Amygdala (tissue), 56 donors: Measurements from ENCODE around the gene UBA1.

Experiments
- DNase-seq, 56 donors: peaks; one replicate each; lab custom pipeline; 2025; lab: John Stamatoyannopoulos, UW

Gene UBA1

GRCh38 chrX:47186096-47186740 lies 7.4 kb upstream of the UBA1 start:
- DNase-seq = no peak

DNA sequence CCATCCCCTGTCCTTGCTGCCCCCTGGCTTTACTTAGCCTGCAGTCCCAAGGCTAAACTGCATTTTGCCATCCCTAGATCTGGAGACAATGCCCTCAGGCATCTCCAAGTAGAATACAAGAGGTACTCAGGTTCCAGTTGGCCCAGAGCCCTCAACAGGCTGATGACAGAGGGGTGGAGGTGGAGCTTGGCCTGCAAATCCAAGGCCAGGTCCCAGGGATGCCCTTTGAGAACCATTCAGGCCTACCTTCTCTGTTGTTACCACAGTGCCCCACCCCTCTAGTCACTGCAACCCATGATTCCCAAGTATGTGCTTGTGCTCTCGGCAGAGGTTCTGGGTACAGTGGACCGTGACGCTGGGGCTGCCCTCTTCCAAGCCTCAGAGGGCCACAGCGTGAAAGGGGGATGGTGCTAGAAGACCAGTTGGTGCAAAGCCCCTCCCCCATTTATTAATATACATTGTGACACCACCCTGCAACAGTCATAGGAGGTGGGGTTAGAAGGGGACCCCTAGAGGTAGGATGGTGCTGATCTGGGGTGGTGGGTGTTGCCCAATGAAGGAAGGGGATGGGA lies 6.4 kb upstream of the UBA1 start:
- DNase-seq = no peak

- no peak for DNase-seq
Observed at GRCh38 chrX:47189906-47190305, 3.7 kb upstream of the UBA1 start.

GRCh38 chrX:47190445-47191269 lies 3.0 kb upstream of the UBA1 start:
- peak; percentile 1 to 89 (median 73) for DNase-seq

- DNase-seq = no peak
Observed at GRCh38 chrX:47191331-47191730, 2.3 kb upstream of the UBA1 start.

DNA sequence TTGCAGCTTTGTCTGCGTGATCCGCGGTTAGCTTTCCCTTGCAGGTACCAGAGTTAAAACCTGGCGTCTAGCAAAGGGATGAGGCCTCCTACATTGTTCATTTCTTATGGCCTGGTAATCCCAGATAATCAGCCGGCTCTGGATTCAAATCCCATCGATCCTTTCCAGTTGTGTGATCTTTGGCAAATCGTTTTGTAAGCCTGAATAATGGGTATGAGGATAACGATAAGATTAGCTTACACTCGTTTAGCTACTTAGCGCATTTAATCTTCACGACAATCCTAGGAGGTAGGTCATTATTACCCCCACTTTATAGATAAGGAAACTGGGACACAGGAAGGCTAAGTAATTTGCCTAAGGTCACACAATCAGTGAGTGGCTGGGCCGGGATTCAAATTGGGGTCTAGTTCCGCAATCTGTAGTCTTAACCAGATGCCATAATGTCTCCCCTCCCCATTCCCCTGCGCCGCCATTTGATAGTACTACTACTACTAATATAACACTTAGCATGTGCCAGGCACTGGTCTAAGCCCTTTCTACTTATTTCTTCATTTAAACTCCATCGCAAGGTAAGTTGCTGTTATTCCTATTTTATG lies 1.7 kb upstream of the UBA1 start:
- no peak for DNase-seq

DNA sequence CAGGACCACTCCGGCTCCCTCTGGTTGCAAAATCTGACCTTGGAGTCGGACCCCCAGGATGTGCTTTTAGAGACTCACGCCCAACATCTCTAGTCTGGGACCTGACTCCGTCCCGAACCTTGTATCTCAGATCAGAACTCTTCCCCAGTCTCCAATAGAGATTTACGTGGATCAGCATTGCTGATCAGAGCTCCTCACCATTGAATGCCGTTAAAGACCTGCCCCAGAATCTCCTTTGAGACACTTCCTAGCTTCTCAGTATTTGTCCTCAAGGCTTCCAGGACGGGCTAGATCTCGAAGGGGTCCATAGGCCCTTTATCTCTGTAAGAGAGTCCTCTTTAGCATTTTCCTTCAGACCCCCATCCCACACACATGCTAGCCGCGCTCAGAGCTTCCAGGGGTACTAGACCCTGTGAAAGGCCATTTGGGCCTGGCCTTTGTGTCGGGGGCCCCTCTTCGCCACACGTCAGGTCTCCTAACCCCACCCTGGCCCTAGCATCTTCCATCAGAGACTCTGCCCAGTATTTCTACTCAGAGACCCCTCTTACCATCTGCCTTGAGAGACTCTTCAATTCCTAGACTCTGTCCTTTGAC lies 662 bp downstream of the UBA1 start:
- peak in 1 of 56 donors; percentile 56 for DNase-seq

- no peak for DNase-seq
Observed at GRCh38 chrX:47196098-47196497, 2.5 kb downstream of the UBA1 start.

GRCh38 chrX:47197526-47197925 lies 3.9 kb downstream of the UBA1 start:
- no peak for DNase-seq

GRCh38 chrX:47198026-47198686 lies 4.5 kb downstream of the UBA1 start:
- no peak for DNase-seq

DNA sequence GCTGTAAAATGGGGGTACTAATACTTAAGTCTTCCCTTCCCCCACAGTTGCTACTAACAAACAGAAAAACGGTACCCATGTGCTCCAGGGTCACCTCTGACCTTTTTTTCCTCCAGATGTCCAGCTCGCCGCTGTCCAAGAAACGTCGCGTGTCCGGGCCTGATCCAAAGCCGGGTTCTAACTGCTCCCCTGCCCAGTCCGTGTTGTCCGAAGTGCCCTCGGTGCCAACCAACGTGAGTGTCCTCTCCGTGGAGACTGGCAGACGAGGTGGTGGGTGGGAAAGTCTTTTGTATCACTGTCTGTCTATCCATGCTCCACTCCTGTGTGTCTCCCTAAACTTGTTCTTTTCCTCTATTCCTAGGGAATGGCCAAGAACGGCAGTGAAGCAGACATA lies 5.1 kb downstream of the UBA1 start:
- no peak for DNase-seq

DNA sequence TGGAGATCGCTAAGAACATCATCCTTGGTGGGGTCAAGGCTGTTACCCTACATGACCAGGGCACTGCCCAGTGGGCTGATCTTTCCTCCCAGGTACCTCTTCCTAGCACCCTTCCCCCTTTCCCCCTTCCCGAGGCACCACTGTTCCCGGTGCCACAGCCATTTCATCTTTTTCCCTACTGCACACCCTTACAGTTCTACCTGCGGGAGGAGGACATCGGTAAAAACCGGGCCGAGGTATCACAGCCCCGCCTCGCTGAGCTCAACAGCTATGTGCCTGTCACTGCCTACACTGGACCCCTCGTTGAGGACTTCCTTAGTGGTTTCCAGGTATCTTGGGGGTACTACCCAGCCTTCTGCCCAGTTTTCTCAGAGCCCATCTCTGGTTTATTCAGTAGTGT lies 5.7 kb downstream of the UBA1 start:
- no peak for DNase-seq

GRCh38 chrX:47200385-47201150 lies 6.9 kb downstream of the UBA1 start:
- no peak for DNase-seq

DNA sequence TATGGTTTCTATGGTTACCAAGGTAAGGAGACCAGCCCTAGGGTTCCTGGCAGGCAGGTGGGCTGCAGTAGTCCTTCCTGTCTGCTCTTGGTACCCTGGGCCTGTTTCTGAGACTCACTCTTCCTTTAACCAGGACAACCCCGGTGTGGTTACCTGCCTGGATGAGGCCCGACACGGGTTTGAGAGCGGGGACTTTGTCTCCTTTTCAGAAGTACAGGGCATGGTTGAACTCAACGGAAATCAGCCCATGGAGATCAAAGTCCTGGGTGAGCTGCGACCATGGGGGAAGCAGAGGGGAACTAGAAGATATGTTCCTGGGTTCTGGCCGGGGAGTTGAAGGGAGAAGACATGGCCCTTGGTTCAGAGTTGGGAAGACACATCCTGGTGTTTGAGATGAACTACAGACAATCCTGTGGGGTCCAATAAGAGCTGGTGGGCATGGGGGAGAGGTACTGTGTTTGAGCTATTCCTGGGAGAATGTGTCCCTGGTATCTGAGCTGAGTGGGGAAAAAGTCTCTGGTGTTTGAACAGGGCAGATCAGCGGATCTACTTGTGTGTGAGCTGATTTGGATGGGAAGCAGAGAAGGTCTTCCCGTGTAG lies 7.8 kb downstream of the UBA1 start:
- DNase-seq = no peak

- no peak for DNase-seq
Observed at GRCh38 chrX:47202316-47202715, 8.7 kb downstream of the UBA1 start.

DNA sequence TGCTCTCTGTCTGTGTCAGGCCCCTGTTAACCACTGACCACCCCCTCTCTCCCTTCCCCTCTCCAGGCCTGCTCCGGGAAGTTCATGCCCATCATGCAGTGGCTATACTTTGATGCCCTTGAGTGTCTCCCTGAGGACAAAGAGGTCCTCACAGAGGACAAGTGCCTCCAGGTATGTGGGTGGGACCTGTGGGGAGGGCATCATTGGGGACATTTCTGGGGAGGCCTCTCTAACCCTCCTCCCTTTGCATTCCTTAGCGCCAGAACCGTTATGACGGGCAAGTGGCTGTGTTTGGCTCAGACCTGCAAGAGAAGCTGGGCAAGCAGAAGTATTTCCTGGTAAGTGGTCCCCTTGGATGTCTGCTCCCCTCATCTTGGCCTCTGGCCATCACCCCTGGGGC lies 9.2 kb downstream of the UBA1 start:
- no peak for DNase-seq

DNA sequence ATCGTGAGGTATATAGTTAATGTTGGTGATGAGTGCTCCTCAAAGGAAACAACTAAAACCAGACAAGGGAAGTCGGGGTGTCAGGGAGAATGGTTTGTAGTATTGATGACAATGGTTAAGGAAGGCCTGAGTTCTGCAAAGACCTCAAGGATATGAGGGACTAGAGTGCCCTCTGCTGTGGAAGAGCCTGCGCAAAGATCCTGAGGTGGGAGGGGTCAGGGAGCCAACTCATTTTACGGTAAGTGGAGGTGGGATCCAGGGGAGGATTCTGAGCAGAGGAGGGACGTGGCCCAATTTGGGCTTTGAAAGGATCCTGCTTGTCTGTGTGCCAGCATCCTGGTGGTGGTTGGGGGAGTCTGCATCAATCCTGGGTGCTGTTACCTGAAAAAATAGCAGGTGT lies 11.3 kb downstream of the UBA1 start:
- no peak for DNase-seq

DNA sequence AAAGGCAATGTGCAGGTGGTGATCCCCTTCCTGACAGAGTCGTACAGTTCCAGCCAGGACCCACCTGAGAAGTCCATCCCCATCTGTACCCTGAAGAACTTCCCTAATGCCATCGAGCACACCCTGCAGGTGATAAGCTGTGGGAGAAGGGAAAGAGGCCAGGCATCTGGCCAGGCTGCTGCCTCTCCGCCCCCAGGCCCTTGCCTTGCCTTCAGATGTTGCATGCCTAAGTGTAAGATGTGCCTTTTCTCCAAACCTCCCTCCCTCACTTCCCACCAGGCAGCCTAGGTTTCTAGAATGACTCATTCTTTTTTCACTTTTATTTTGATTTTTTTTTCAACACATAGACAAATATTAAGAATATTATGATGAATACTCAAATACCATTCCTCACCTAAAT lies 12.7 kb downstream of the UBA1 start:
- DNase-seq = no peak

DNA sequence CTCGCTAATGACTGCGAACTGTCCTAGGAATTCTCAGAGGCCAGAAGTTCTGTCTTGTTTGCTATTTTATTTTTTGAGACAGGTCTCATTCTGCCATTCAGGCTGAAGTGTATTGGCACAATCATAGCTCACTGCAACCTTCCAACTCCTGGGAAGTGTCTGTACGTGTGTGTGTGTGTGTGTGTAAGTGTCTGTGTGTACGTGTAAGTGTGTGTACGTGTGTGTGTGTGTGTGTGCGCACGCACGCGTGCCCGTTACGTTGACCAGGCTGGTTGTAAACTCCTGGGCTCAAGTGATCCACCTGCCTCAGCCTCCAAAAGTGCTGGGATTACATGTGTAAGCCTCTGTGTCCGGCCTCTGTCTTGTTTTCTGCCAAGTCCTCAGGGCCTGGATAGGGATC lies 14.5 kb downstream of the UBA1 start:
- no peak for DNase-seq
